LNCaP clone FGC (cell line): ENCODE results near the gene SCNN1B.
A peak's percentile ranks its signal among the peaks of the same experiment; 100 is the strongest.
"Not testable (repeated sequence)": the region's sequence is repeated elsewhere in the genome, so short reads cannot be mapped to it uniquely, and the experiment has no call there.

Experiments
- DNase-seq: peaks from one replicate; pipeline ENCODE4 v3.0.0-alpha.2; 2011; ENCODE audit warnings: low read depth
- H3K4me3 ChIP-seq: 2 replicates; pipeline ENCODE4 v1.5.1; 2011; ENCODE audit warnings: mild to moderate bottlenecking, low read depth, low read length, control low read depth
- CTCF ChIP-seq: IDR thresholded peaks from 2 replicates; pipeline ENCODE4 v1.5.1; 2012; ENCODE audit warnings: mild to moderate bottlenecking; ENCODE audit not compliant: control insufficient read depth, insufficient read depth; ENCODE audit errors: extremely low read depth

The SCNN1B gene

GRCh38 chr16:23302045-23302956, at the start of gene SCNN1B:
Gene SCNN1B, plus strand, starts transcription at chr16:23302302. Its CDS starts 46,298 bp downstream, at chr16:23348600.
- peak within 1 kb of the TSS; percentile 44 for H3K4me3 ChIP-seq
- peak; percentile 14; the same call in 1 of the 2 replicates for TF ChIP-seq CTCF
- no peak for DNase-seq

- DNase-seq = no peak
- no peak for TF ChIP-seq CTCF
- H3K4me3 ChIP-seq = no peak overlapping the region
Measured at GRCh38 chr16:23252310-23252709, 49.8 kb upstream of the SCNN1B start.

GRCh38 chr16:23253650-23254049, 48.5 kb upstream of the SCNN1B start:
- not testable (repeated sequence) for H3K4me3 ChIP-seq, DNase-seq

- H3K4me3 ChIP-seq = no peak overlapping the region
- TF ChIP-seq CTCF = no peak
- no peak for DNase-seq
Measured at GRCh38 chr16:23254338-23254737, 47.8 kb upstream of the SCNN1B start.

- no peak overlapping the region for H3K4me3 ChIP-seq
- TF ChIP-seq CTCF = no peak
- no peak for DNase-seq
Measured at GRCh38 chr16:23255000-23255399, 47.1 kb upstream of the SCNN1B start.

- no peak for TF ChIP-seq CTCF
- H3K4me3 ChIP-seq = no peak overlapping the region
- no peak for DNase-seq
Measured at GRCh38 chr16:23256440-23256839, 45.7 kb upstream of the SCNN1B start.

GRCh38 chr16:23257682-23258081, 44.4 kb upstream of the SCNN1B start:
- H3K4me3 ChIP-seq = no peak overlapping the region
- DNase-seq = peak; percentile 56
- no peak for TF ChIP-seq CTCF
